Endothelial cell of umbilical vein (primary cell): Measurements from ENCODE around the gene APELA. TPM values are rescaled to one million over a fixed set of nuclear protein-coding genes. Genes with fewer than 3 reads are reported as not detected.

Experiments used
- BruUV-seq: library from RNA; stranded (reverse); fragments of 400-500 nt; replicated peaks from 2 replicates; lab custom pipeline; 2021; lab: Mats Ljungman, UMichigan
- CTCF ChIA-PET: fragments of 300-600, 350-600 bp; sonication (Branson Sonifier 250); formaldehyde crosslinking; loops from one replicate; lab custom pipeline; 2021; ENCODE audit warnings: antibody characterized with exemption, inconsistent platforms; lab: Charles Lee
- POLR2A ChIA-PET: fragments of 300-600, 350-600 bp; sonication (Branson Sonifier 250); formaldehyde crosslinking; loops from one replicate; lab custom pipeline; 2021; ENCODE audit warnings: antibody characterized with exemption, inconsistent platforms; lab: Charles Lee
- DNase-seq: peaks from one replicate; pipeline ENCODE4 v3.0.0-alpha.2; 2011; ENCODE audit warnings: low read depth, low spot score
- FAIRE-seq: peaks from 2 replicates; lab custom pipeline; 2011; peaks lifted over from hg19 to GRCh38; lab: Jason Lieb, UNC
- H2AFZ ChIP-seq: 2 replicates; pipeline ENCODE4 v1.6.0; 2012; ENCODE audit warnings: low read depth, low read length, control low read depth, inconsistent platforms
- H3K27ac ChIP-seq: 2 replicates; pipeline ENCODE4 v1.5.1; 2011; ENCODE audit warnings: low read depth, mild to moderate bottlenecking, control low read depth, low read length, moderate library complexity; ENCODE audit not compliant: insufficient read depth
- H3K27me3 ChIP-seq, 2 experiments: 2 replicates each; pipeline versions ENCODE4 v1.6.0 to v1.6.1; 2011; ENCODE audit warnings: low read length in 2 of 2, mixed read lengths in 1 of 2; ENCODE audit not compliant: control insufficient read depth in 2 of 2, insufficient read depth in 2 of 2
- H3K36me3 ChIP-seq, 2 experiments: 2 replicates in 1 of 2; 3 replicates in 1 of 2; pipeline ENCODE4 v1.5.1; 2011; ENCODE audit warnings: low read length in 2 of 2, mild to moderate bottlenecking in 1 of 2, moderate library complexity in 1 of 2; ENCODE audit not compliant: control insufficient read depth in 2 of 2, insufficient read depth in 2 of 2; ENCODE audit errors: extremely low read depth in 1 of 2
- H3K4me1 ChIP-seq: 3 replicates; pipeline ENCODE4 v1.5.1; 2011; ENCODE audit warnings: mild to moderate bottlenecking, low read length; ENCODE audit not compliant: control insufficient read depth, insufficient read depth; ENCODE audit errors: extremely low read depth
- H3K4me2 ChIP-seq: 2 replicates; pipeline ENCODE4 v1.6.1; 2011; ENCODE audit warnings: low read length, control low read depth, mixed read lengths; ENCODE audit not compliant: insufficient read depth
- H3K4me3 ChIP-seq, 3 experiments: fragments of 200-600 bp in 1 of 3; sonication (generic), shearing (Covaris generic) in 1 of 3; replicated peaks in 1 of 3; 2 replicates each; pipeline ENCODE4 v1.5.1; 2011 to 2016; ENCODE audit warnings: control low read depth in 3 of 3, low read length in 3 of 3, mild to moderate bottlenecking in 2 of 3, inconsistent platforms in 1 of 3, low read depth in 1 of 3, moderate library complexity in 1 of 3; ENCODE audit not compliant: insufficient read depth in 1 of 3
- H3K79me2 ChIP-seq: 2 replicates; pipeline ENCODE4 v1.6.0; 2012; ENCODE audit warnings: low read length, inconsistent platforms; ENCODE audit not compliant: control insufficient read depth, insufficient read depth
- H3K9ac ChIP-seq: replicated peaks from 2 replicates; pipeline ENCODE3; 2011; ENCODE audit warnings: low read length, control low read depth; ENCODE audit not compliant: insufficient read depth; ENCODE audit errors: extremely low read depth
- H3K9me1 ChIP-seq: replicated peaks from 3 replicates; pipeline ENCODE4 v1.6.0; 2011; ENCODE audit warnings: mild to moderate bottlenecking, low read length; ENCODE audit not compliant: control insufficient read depth, insufficient read depth; ENCODE audit errors: extremely low read depth
- H3K9me3 ChIP-seq: replicated peaks from 2 replicates; pipeline ENCODE4 v1.5.1; 2012; ENCODE audit warnings: low read length, inconsistent platforms; ENCODE audit not compliant: control insufficient read depth, insufficient read depth
- H4K20me1 ChIP-seq: replicated peaks from 2 replicates; pipeline ENCODE3; 2011; ENCODE audit warnings: mild to moderate bottlenecking, low read length; ENCODE audit not compliant: control insufficient read depth, insufficient read depth; ENCODE audit errors: extremely low read depth
- CTCF ChIP-seq, 2 donors: IDR thresholded peaks; 1 replicate in 1 of 2; 2 replicates in 1 of 2; pipeline ENCODE4 v1.5.1; 2011; ENCODE audit warnings: low read length in 2 of 2, mild to moderate bottlenecking in 2 of 2, moderate library complexity in 2 of 2, control low read depth in 1 of 2, inconsistent platforms in 1 of 2, low read depth in 1 of 2; ENCODE audit not compliant: insufficient read depth in 1 of 2; ENCODE audit errors: extremely low read depth in 1 of 2
- EZH2 ChIP-seq: IDR thresholded peaks from 2 replicates; pipeline ENCODE4 v1.6.1; 2012; ENCODE audit warnings: borderline replicate concordance, low read depth, mild to moderate bottlenecking, moderate library complexity, low read length, inconsistent platforms; ENCODE audit not compliant: severe bottlenecking
- FOS ChIP-seq: IDR thresholded peaks from 2 replicates; pipeline ENCODE4 v1.6.1; 2011; ENCODE audit warnings: mild to moderate bottlenecking, low read length, moderate library complexity, borderline replicate concordance; ENCODE audit not compliant: insufficient read depth
- GATA2 ChIP-seq: IDR thresholded peaks from 2 replicates; pipeline ENCODE4 v1.7.0; 2011; ENCODE audit warnings: low read depth, mild to moderate bottlenecking, moderate library complexity, mixed read lengths, low read length; ENCODE audit not compliant: insufficient read length, insufficient read depth
- JUN ChIP-seq: IDR thresholded peaks from 2 replicates; pipeline ENCODE4 v1.6.1; 2011; ENCODE audit warnings: borderline replicate concordance, low read depth; ENCODE audit not compliant: insufficient read length, insufficient read depth
- MYC ChIP-seq: IDR thresholded peaks from one replicate; pipeline ENCODE4 v1.6.1; 2011; ENCODE audit warnings: mild to moderate bottlenecking, low read depth, low read length
- POLR2A ChIP-seq: IDR thresholded peaks from 2 replicates; pipeline ENCODE4 v1.6.1; 2012; ENCODE audit warnings: low read depth, mild to moderate bottlenecking, control low read depth, low read length
- POLR2AphosphoS5 ChIP-seq: IDR thresholded peaks from 2 replicates; pipeline ENCODE4 v1.6.1; 2012; ENCODE audit warnings: low read depth, mild to moderate bottlenecking, control low read depth, low read length, moderate library complexity; ENCODE audit not compliant: insufficient read depth
- dilution Hi-C: fragments of 300-500 bp; cut with MboI; formaldehyde crosslinking; loops from one replicate; pipeline ENCODE4 v1.15.0; 2019; ENCODE audit warnings: low sequenced_read_pairs; ENCODE audit not compliant: extremely low pct_ligation_motif_present
- intact Hi-C: fragments of 100-400 bp; cut with micrococcal nuclease; formaldehyde crosslinking; loops from one replicate; pipeline ENCODE4 v1.10.0; 2022
- polyA plus RNA-seq, 4 experiments: library from polyadenylated mRNA; depleted of rRNA in 3 of 4; stranded (reverse) in 3 of 4; unstranded in 1 of 4; fragments of >200 nt; gene quantifications; 2 replicates each; pipeline versions ENCODE4 v1.2.1 to v1.2.3, GENCODE V29; 2011 to 2012; ENCODE audit warnings: missing spikeins in 1 of 4
- total RNA-seq: library from RNA; stranded (reverse); gene quantifications from 2 replicates; pipeline ENCODE4 v1.2.3, GENCODE V29; 2021
- TF ChIP-seq, protein P1 (sequence below): IDR thresholded peaks from 2 replicates; pipeline ENCODE4 v1.6.1; 2011; ENCODE audit not compliant: insufficient read depth, insufficient read length

APELA gene
- total and polyA plus RNA-seq, 2 donors (not counting 3 experiments of a cell fraction or from before 2014, with no cell fraction given) = not detected

DNA sequence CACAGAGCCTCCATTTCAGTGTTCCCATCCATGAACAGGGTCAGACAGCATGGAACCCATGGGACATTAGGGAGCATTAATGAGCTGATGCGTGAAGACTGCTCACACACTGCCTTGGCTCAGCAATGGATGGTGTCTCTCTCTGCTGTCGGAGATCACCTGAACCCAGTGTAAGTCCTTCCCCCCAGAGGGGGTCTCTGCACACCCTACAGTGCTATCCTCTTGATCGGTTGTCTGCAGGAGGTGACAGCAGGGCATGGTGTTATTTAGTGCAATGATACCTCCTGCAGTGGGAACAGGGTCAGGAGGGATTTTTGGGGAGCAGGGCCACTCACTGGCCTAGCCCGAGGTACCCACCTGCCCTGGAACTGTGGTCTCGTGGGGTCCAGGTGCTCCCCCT, 25.6 kb downstream of the APELA start:
- H3K9me1 ChIP-seq = no peaks in the 10 kb centered on the region
- H3K36me3 ChIP-seq = no peaks in the 10 kb centered on the region
- no peaks in the 10 kb centered on the region for H3K79me2 ChIP-seq
- TF ChIP-seq CTCF (IDR thresholded peaks at IDR 0.05; ENCODE audit: extremely low read depth in 1 of 2, insufficient read depth in 1 of 2, low read depth in 1 of 2, low read length in 2 of 2) (no peak), MYC (no peak), GATA2 (no peak), EZH2 (no peak), POLR2A (no peak), POLR2AphosphoS5 (no peak), JUN (no peak), FOS (no peak)
- TF ChIP-seq, protein P1, sequence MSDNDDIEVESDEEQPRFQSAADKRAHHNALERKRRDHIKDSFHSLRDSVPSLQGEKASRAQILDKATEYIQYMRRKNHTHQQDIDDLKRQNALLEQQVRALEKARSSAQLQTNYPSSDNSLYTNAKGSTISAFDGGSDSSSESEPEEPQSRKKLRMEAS = no peak
- H3K4me1 ChIP-seq = no peaks in the 10 kb centered on the region
- no peak overlapping the region for H3K27ac ChIP-seq
- H3K4me2 ChIP-seq = no peak overlapping the region
- CTCF ChIA-PET = no interaction called here
- H3K27me3 ChIP-seq = no peaks in the 10 kb centered on the region
- H2AFZ ChIP-seq = no peak overlapping the region
- H3K9me3 ChIP-seq = no peaks in the 10 kb centered on the region
- DNase-seq (no peak), FAIRE-seq (no peak)
- BruUV-seq = no TSS peak
- H4K20me1 ChIP-seq = no peaks in the 10 kb centered on the region
- H3K9ac ChIP-seq = no peak overlapping the region
- dilution Hi-C loops = no loop called here
- H3K4me3 ChIP-seq = no peak overlapping the region
- intact Hi-C loops = no loop called here
- POLR2A ChIA-PET = no interaction called here
